Measurements from ENCODE around the gene FUOM.

Gene FUOM

DNA sequence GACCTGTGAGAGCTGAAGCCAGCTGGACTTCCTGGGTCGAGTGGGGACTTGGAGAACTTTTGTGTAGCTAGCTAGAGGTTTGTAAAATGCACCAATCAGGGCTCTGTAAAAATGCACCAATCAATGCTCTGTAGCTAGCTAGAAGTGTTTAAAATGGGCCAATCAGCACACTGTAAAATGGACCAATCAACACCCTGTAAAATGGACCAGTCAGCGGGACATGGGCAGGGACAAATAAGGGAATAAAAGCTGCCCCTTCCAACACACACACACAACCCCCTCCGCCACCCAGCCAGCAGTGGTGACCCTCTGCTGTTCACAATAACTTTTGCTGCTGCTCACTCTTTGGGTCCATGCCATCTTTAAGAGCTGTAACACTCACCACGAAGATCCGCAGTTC is 42.0 kb downstream of the FUOM start:
- DNase-seq (ENCODE audit: low read depth in 2 of 3, low spot score in 2 of 3): no peak

DNA sequence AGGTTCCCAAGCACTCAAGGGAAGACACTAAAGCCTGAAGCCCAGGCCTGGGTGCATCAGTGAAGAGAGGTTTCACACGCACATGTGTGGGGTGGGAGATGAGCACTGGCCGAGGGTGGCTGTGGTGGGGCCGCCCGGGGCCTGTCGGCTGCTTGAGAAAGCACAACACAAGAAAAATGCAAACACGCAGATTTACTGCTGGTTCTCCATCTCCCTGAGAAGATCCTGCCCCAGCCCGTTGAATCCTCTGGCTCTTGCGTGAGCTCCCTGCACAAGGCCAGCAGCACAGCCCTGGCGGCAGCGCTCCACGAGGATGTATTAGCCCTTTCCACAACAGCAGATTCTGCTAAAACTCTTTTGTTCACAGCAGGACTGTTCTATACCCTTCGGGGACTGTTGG is 42.9 kb downstream of the FUOM start:
- no peak for DNase-seq (ENCODE audit: low read depth in 2 of 3, low spot score in 2 of 3)

DNA sequence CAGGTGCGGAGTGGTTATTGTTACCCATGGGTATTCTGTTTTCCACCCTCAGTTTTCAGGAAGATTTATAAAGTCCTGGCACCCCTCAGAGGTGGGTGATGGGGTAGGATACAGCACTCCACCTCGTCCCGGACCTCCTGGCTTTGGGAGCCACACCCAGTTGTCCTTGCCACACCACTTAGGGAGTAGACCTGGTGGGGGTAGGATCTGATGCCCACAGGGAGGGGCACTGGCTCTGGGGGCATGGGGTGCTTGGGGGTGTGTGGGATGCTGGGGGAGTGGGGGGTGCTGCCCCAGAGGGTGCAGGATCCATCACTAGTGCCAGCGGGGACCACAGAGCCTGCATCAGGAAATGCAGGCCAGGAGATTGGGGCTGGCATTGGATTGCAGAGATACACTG is 44.6 kb downstream of the FUOM start:
- no peak for DNase-seq (ENCODE audit: low read depth in 2 of 3, low spot score in 2 of 3)

DNA sequence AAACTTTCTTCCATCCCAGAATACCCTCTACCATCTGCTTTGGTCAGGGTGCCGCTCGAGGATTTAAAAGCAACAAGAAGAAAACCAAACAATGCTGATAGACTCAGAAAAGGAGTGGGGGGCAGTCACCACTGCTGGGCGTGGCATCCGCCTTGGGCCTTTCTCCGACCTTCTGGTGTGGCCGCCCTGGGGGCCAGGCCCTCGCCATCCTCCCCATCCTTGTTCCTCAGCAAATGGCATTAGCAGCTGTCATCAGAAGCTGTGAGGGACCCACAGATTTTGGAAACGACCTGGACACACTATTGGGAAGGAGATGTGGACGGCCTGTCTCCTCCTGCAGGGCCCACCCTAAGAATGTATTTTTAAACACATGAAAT is 45.1 kb downstream of the FUOM start:
- DNase-seq (ENCODE audit: low read depth in 2 of 3, low spot score in 2 of 3): no peak

DNA sequence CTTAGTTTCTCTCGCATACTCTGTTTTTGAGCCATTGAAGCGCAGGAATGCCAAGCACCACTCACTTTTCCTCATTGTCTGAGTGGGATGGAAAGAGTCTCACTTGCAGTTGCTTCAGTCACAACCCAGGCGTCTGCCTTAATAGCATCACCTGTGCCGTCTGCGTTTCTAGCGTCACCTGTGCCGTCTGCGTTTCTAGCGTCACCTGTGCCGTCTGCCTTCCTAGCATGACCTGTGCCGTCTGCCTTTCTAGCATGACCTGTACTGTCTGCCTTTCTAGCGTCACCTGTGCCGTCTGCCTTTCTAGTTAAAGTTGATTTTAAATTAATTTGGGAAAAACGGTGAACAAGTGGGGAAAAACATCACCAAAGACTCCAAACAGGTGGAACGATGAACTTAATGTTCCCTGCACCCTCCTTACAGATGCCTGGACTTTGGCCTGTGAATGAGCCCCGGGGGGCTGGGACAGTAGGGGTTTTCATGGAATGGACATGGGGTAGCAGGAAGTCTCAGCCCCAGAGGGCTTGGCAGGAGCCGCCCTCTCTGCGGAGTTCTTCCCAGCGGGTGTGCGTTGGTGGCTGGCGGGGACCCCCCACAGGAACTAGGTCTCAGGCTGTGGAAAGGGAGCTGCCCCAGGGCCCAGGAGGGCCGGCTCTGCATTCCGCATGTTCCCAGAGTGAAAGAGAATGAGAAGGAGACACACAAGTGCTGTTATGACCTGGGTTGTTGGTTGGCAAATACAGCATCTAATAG is 45.6 kb downstream of the FUOM start:
- no peak for DNase-seq (ENCODE audit: low read depth in 2 of 3, low spot score in 2 of 3)

DNA sequence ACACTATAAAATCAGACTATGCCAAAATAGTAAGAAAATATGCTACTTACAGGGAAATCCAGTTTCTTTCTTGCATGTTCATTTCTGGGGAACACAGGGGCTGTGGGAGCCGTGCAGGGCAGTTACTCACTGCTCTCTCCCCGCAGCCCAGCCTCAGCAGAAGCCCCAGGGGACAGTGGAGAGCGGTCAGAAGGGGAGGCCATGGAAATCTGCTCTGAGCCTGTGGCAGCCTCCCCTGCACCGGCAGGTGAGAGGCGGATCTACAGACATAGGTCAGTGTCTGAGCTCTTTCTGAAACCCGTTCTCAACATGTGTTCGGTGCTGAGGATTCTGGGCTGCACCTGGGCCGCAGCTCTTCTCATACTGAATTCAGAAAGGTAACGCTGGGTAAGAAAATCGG is 46.2 kb downstream of the FUOM start:
- no peak for DNase-seq (ENCODE audit: low read depth in 2 of 3, low spot score in 2 of 3)

DNA sequence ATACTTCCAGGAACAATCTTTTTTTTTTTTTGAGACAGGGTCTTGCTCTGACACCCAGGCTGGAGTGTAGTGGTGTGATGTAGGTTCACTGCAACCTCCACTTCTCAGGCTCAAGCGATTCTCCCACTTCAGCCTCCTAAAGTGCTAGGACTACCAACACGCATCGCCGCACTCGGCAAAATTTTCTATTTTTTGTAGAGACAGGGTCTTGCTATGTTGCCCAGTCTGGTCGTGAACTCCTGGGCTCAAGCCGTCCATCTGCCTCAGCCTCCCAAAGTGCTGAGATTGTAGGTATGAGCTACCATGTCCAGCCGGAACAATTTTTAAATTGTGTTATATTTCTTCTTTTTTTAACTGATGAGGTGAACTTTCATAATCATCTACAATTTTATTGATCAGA is 47.0 kb downstream of the FUOM start:
- DNase-seq (ENCODE audit: low read depth in 2 of 3, low spot score in 2 of 3): no peak

DNA sequence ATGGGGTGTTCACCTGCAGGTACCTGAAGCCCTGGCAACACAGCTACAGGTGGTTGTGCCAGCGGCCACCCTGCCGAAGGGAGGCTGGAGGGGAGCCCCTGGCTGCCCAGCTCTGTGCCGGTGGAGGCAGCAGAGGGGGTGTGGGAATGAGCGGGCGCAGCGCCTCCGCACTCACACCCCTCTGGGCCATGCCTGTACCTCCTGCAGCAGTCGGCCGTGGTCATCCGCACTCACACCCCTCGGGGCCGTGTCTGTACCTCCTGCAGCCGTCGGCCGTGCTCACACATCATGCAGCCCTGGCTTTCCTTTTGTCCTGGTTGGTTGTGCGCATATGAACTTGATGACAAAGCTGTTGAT is 47.4 kb downstream of the FUOM start:
- no peak for DNase-seq (ENCODE audit: low read depth in 2 of 3, low spot score in 2 of 3)

DNA sequence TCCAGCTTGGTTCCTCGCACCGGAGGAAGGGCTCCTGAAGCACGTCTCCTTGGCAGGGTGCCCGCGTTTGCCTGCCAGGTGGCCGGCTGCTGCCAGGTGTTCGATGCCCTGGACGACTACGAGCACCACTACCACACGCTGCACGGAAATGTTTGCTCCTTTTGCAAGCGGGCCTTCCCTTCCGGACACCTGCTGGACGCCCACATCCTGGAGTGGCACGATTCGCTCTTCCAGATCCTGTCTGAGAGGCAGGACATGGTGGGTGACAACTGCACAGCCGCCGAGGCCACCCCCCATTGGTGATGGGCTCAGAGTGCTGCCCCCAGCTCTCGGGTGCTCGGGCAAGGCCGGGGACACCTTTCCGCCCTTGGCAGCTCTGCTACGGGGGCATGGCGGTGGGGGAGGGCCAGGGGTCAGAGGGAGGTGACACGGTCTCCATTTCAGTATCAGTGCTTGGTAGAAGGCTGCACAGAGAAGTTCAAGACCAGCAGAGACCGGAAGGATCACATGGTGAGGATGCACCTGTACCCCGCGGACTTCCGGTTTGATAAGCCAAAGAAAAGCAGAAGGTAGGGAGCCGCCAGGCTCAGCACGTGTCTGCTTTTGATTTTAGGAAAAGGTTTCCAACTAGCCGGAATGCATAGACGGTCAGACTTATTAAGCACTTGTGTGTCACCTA is 48.0 kb downstream of the FUOM start:
- no peak for DNase-seq (ENCODE audit: low read depth in 2 of 3, low spot score in 2 of 3)

DNA sequence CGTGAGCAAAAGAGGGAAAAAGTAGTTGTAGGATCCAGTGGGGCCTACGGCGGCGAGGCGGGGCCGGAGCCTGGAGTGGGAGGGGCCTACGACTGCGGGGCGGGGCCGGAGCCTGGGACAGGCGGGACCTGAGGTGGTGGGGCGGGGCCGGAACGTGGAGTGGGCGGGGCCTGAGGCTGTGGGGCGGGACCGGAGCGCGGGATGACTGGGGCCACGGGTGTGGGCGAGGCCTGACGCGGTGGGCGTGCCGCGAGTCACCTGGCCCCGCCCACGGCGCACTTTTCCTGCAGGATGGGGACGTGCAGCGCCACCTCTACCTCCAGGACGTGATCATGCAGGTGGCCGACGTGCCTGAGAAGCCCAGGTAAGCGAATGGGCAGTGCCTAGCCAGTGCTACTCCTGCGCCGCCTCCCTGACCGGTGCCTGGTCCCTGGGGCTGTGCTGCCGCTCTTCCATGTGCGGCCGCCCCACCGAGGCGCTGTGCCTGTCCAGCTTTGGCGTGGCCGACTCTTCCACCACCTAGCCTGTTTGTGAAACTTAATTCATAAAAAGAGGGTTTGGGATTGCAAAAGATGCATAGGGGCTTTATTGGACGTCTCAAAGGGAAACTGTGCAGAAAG is 48.6 kb downstream of the FUOM start:
- peak; percentile 83 to 92 (median 84) for DNase-seq (ENCODE audit: low read depth in 2 of 3, low spot score in 2 of 3)

DNA sequence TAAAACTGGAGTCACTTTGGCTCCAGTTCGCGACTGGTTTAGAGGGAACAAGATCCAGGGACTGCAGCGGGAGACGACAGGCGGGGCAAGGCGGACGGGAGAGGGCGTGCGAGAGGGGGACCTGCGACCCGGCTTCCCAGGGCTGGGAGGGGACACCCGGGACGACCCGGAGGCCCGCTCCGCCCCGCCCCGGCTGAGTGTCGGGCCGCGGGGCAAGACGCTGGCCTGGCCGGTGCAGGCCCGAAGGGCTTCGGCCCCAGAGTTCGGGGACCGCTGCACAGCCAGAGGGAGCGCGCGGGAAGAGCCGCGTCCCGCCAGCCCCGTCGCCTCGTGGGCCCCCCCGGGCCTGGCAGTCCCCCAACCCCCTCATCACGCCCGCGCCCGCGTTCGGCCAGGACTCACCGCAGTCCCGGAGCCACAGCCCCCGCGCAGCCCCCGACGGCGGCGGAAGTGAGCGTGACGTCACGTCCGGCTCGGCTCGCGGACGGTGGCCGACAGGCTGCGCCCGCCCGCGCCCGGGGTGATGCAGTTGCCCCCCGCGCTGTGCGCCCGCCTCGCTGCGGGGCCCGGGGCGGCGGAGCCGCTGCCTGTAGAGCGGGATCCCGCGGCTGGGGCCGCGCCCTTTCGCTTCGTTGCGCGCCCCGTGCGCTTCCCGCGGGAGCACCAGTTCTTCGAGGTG is 49.3 kb downstream of the FUOM start, which contains the start of the genes TUBGCP2 and ZNF511:
Gene TUBGCP2 (minus strand): TSS at position 452 of the 679 bp plus-strand sequence. CDS start 5,931 bp downstream, outside the sequence.
Gene ZNF511 (plus strand): TSS at position 494 of the 679 bp plus-strand sequence. CDS start 30 bp downstream, at position 524.
- peak; percentile 72 to 85 (median 84) for DNase-seq (ENCODE audit: low read depth in 2 of 3, low spot score in 2 of 3)

DNA sequence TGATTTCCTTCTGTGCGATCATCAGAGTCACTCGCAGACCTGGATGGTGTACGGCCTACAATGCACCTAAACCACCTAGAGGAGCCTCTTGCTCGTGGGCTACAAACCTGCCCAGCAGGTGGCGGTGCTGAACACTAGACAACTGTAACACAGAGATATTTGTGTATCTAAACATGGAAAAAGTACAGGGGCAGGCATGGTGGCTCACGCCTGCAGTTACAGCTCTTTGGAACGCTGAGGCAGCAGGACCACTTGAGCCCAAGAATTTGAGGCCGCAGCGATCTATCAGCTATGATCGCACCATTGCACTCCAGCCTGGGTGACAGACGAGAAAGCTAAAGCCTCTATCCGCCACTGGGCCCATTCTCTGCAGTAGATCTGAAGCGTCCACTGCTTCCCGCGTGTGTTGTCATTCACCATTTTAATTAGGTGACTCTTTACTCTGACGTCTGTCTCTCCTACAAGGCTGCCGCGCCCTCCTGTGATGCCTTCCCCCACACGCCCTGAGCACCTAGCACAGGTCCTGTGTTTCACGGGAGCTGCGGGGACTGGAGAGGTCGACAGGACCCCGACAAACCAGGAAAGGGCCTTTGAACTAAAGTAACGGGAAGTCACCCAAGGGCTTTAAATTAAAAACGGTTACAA is 49.9 kb downstream of the FUOM start:
- DNase-seq (ENCODE audit: low read depth in 2 of 3, low spot score in 2 of 3): peak in 2 of 3 experiments; percentile 38 to 59

DNA sequence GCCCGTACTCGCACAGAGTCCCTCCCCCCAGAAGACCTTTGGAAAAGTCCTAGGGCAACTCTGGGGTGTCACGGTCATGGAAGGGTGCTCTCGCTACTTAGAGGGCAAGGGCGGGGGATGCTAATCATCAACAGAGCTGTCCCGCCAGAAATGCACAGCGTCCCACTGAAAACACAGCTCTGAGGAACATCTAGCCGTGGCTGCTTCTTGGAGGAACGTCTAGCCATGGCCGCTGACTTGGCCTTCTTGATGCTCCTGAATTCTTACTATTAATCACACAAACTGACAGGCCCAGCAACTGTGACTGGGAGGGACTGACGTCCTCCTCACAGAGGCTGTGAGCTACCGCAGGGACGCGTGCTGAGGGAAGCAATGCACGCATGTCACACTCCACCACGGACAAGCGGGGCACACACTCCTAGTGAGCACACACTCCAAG is 50.9 kb downstream of the FUOM start:
- no peak for DNase-seq (ENCODE audit: low read depth in 2 of 3, low spot score in 2 of 3)

DNA sequence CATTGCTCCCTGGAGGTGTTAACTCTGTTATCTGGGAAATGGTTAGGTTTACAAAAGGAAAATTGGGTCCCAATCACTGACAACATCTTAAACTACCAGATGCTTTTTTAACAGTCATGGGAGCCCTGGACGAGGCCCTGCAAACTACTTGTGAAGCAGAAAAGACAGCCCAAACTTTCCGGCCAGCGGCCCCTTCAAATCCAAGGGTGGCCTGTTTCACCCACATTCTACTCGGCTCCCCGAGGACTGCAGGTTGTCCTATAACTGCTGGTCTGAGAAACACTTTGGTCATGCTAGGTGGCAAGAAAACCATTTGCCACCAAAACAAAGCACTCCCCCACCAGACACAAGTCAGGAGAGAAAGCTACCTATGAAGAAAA is 51.7 kb downstream of the FUOM start:
- no peak for DNase-seq (ENCODE audit: low read depth in 2 of 3, low spot score in 2 of 3)
